GM15510 (cell line): ENCODE data around the gene PTCH2.

Experiments used
- POLR2A ChIP-seq: IDR thresholded peaks from 3 replicates; pipeline ENCODE4 v1.6.1; 2011; ENCODE audit warnings: borderline replicate concordance; ENCODE audit not compliant: insufficient read length; ENCODE audit errors: extremely low read depth

The PTCH2 gene

GRCh38 chr1:44801491-44802305, 41.4 kb downstream of the PTCH2 start:
- no peak for TF ChIP-seq POLR2A

- peak; percentile 97 for TF ChIP-seq POLR2A
These were observed 43.1 kb downstream of the PTCH2 start, which contains the start of gene PLK3 for GRCh38 chr1:44799770-44800584. Gene PLK3 (plus strand): TSS chr1:44800377. CDS start chr1:44800464, 87 bp downstream.

- TF ChIP-seq POLR2A, result no peak
These were observed 44.3 kb downstream of the PTCH2 start for GRCh38 chr1:44798481-44799365.

- TF ChIP-seq POLR2A, result no peak
These were observed 50.1 kb downstream of the PTCH2 start for GRCh38 chr1:44792736-44793502.

GRCh38 chr1:44790968-44791801, 51.9 kb downstream of the PTCH2 start:
- no peak for TF ChIP-seq POLR2A

GRCh38 chr1:44788120-44788860, 54.8 kb downstream of the PTCH2 start, which contains the start of gene BEST4:
Gene BEST4 (minus strand): TSS chr1:44788170. CDS start chr1:44787705, 465 bp downstream.
- TF ChIP-seq POLR2A, result no peak

GRCh38 chr1:44787506-44787905, 55.5 kb downstream of the PTCH2 start:
- TF ChIP-seq POLR2A, result no peak

GRCh38 chr1:44786841-44787426, 56.1 kb downstream of the PTCH2 start:
- no peak for TF ChIP-seq POLR2A

GRCh38 chr1:44786138-44786840, 56.8 kb downstream of the PTCH2 start:
- TF ChIP-seq POLR2A, result peak; percentile 29

- no peak for TF ChIP-seq POLR2A
These were observed 57.4 kb downstream of the PTCH2 start for GRCh38 chr1:44785501-44786137.

GRCh38 chr1:44785029-44785380, 58.0 kb downstream of the PTCH2 start:
- no peak for TF ChIP-seq POLR2A
